SK-N-SH (cell line): ENCODE measurements around the gene OR6T1. TPM values are rescaled to one million over a fixed set of nuclear protein-coding genes. Genes with fewer than 3 reads are reported as not detected.

Experiments used
- CTCF ChIA-PET: fragments of 300-600, 350-600 bp; formaldehyde crosslinking; extraction: SDS; loops from one replicate; lab custom pipeline; 2021; lab: Yijun Ruan, JAX
- POLR2A ChIA-PET: fragments of 350-600 bp; sonication (Branson Sonifier 250); formaldehyde crosslinking; extraction: SDS; loops from one replicate; lab custom pipeline; 2020; ENCODE audit warnings: antibody characterized with exemption, inconsistent platforms; lab: Yijun Ruan, JAX
- DNase-seq: peaks from one replicate; pipeline ENCODE4 v3.0.0; 2012
- H2AFZ ChIP-seq: fragments of 200-600 bp; sonication (generic); 2 replicates; pipeline ENCODE4 v1.8.1; 2016; ENCODE audit warnings: antibody characterized with exemption, mild to moderate bottlenecking, low read depth
- H3F3A ChIP-seq: fragments of 200-600 bp; sonication (generic); replicated peaks from 2 replicates; pipeline ENCODE3; 2016; ENCODE audit warnings: antibody characterized with exemption, mild to moderate bottlenecking; ENCODE audit not compliant: insufficient read depth
- H3K27ac ChIP-seq, 2 experiments: fragments of 200-500 bp in 1 of 2; fragments of 200-600 bp in 1 of 2; sonication (Bioruptor generic) in 1 of 2; sonication (generic), shearing (Covaris generic) in 1 of 2; 2 replicates each; pipeline versions ENCODE4 v1.5.1 to v1.6.1; 2014 to 2016; ENCODE audit warnings: low read depth in 2 of 2, inconsistent platforms in 1 of 2, low read length in 1 of 2, mild to moderate bottlenecking in 1 of 2, mixed read lengths in 1 of 2
- H3K27me3 ChIP-seq: fragments of 200-600 bp; sonication (generic), shearing (Covaris generic); 2 replicates; pipeline ENCODE4 v1.6.1; 2016; ENCODE audit warnings: mixed run types; ENCODE audit not compliant: insufficient read depth
- H3K36me3 ChIP-seq, 2 experiments: fragments of 200-500 bp in 1 of 2; fragments of 200-600 bp in 1 of 2; sonication (Bioruptor generic) in 1 of 2; sonication (generic) in 1 of 2; replicated peaks in 1 of 2; 2 replicates each; pipeline versions ENCODE3 to v1.5.1; 2014 to 2016; ENCODE audit warnings: low read length in 1 of 2, mild to moderate bottlenecking in 1 of 2; ENCODE audit not compliant: insufficient read depth in 2 of 2, control insufficient read depth in 1 of 2
- H3K4me1 ChIP-seq, 2 experiments: fragments of 200-500 bp in 1 of 2; fragments of 200-600 bp in 1 of 2; sonication (Bioruptor generic) in 1 of 2; sonication (generic), shearing (Covaris generic) in 1 of 2; 2 replicates each; pipeline versions ENCODE4 v1.5.1 to v1.6.1; 2014 to 2016; ENCODE audit warnings: low read depth in 1 of 2, low read length in 1 of 2, mixed run types in 1 of 2; ENCODE audit not compliant: insufficient read depth in 2 of 2, control insufficient read depth in 1 of 2
- H3K4me2 ChIP-seq: fragments of 200-600 bp; sonication (generic), shearing (Covaris generic); 2 replicates; pipeline ENCODE4 v1.6.1; 2017; ENCODE audit warnings: mixed run types
- H3K4me3 ChIP-seq, 2 experiments: fragments of 200-500 bp in 1 of 2; fragments of 200-600 bp in 1 of 2; sonication (Bioruptor generic) in 1 of 2; sonication (generic), shearing (Covaris generic) in 1 of 2; 2 replicates each; pipeline versions ENCODE4 v1.5.1 to v1.8.1; 2014 to 2016; ENCODE audit warnings: low read depth in 2 of 2, inconsistent platforms in 1 of 2, low read length in 1 of 2, mild to moderate bottlenecking in 1 of 2, mixed read lengths in 1 of 2, moderate library complexity in 1 of 2
- H3K79me2 ChIP-seq: fragments of 200-600 bp; sonication (generic); 2 replicates; pipeline ENCODE4 v1.8.1; 2017; ENCODE audit warnings: mild to moderate bottlenecking; ENCODE audit not compliant: insufficient read depth
- H3K9ac ChIP-seq: fragments of 200-600 bp; sonication (generic); 2 replicates; pipeline ENCODE4 v1.6.1; 2017; ENCODE audit warnings: mixed run types
- H3K9me2 ChIP-seq: fragments of 200-600 bp; sonication (generic); 2 replicates; pipeline ENCODE4 v1.6.1; 2017; ENCODE audit warnings: mixed run types
- H3K9me3 ChIP-seq: fragments of 200-600 bp; sonication (generic); 2 replicates; pipeline ENCODE4 v1.6.1; 2017; ENCODE audit warnings: mixed run types, mild to moderate bottlenecking, moderate library complexity
- H4K20me1 ChIP-seq: fragments of 200-600 bp; sonication (generic); 2 replicates; pipeline ENCODE4 v1.6.1; 2017; ENCODE audit warnings: mild to moderate bottlenecking, mixed run types; ENCODE audit not compliant: insufficient read depth
- CHD2 ChIP-seq: fragments of 150-350 bp; IDR thresholded peaks from 2 replicates; pipeline ENCODE4 v1.6.1; 2018; ENCODE audit warnings: low read length; ENCODE audit not compliant: partially characterized antibody
- ELF1 ChIP-seq: IDR thresholded peaks from 2 replicates; pipeline ENCODE4 v1.4.0; 2012
- EP300 ChIP-seq, 2 experiments: IDR thresholded peaks; 2 replicates each; pipeline versions ENCODE4 v1.4.0 to v1.6.1; 2012; ENCODE audit warnings: borderline replicate concordance in 1 of 2, low read depth in 1 of 2, low read length in 1 of 2
- EZH2phosphoT487 ChIP-seq: fragments of 200-600 bp; sonication (generic); IDR thresholded peaks from 2 replicates; pipeline ENCODE4 v1.6.1; 2017; ENCODE audit warnings: low read depth, mixed run types, mild to moderate bottlenecking, antibody characterized with exemption, moderate library complexity, borderline replicate concordance
- FOSL2 ChIP-seq: IDR thresholded peaks from 2 replicates; pipeline ENCODE4 v1.4.0; 2012; ENCODE audit warnings: low read depth, mild to moderate bottlenecking, moderate library complexity, borderline replicate concordance
- FOXM1 ChIP-seq: IDR thresholded peaks from 2 replicates; pipeline ENCODE4 v1.4.0; 2012; ENCODE audit warnings: low read depth, mild to moderate bottlenecking
- JUND ChIP-seq: IDR thresholded peaks from 2 replicates; pipeline ENCODE4 v1.4.0; 2012
- MEF2A ChIP-seq: IDR thresholded peaks from 2 replicates; pipeline ENCODE4 v1.4.0; 2012; ENCODE audit warnings: low read depth, borderline replicate concordance
- MXI1 ChIP-seq: IDR thresholded peaks from 2 replicates; pipeline ENCODE4 v1.6.1; 2012; ENCODE audit warnings: mild to moderate bottlenecking, low read depth, low read length, improper control_type of control experiment
- NFIC ChIP-seq: IDR thresholded peaks from 2 replicates; pipeline ENCODE4 v1.4.0; 2012; ENCODE audit warnings: borderline replicate concordance
- RAD21 ChIP-seq: IDR thresholded peaks from 2 replicates; pipeline ENCODE4 v1.6.1; 2012; ENCODE audit warnings: mild to moderate bottlenecking, low read length
- RCOR1 ChIP-seq: fragments of 150-350 bp; IDR thresholded peaks from 2 replicates; pipeline ENCODE4 v1.6.1; 2017; ENCODE audit warnings: antibody characterized with exemption, low read length
- SMC3 ChIP-seq: IDR thresholded peaks from 2 replicates; pipeline ENCODE4 v1.6.1; 2012; ENCODE audit warnings: low read depth, low read length, improper control_type of control experiment
- YY1 ChIP-seq: IDR thresholded peaks from 2 replicates; pipeline ENCODE4 v1.4.0; 2012; ENCODE audit warnings: low read depth, mild to moderate bottlenecking
- WGBS: methylation state at CpG from one replicate; pipeline ENCODE4 v1.1.6; 2017; ENCODE audit warnings: low lambda C conversion rate; 5-methylcytosine and 5-hydroxymethylcytosine counted together
- polyA plus RNA-seq, 3 experiments: library from polyadenylated mRNA; depleted of rRNA; stranded (reverse); fragments of >200 nt; gene quantifications; 2 replicates each; pipeline ENCODE4 v1.2.3, GENCODE V29; 2012
- TF ChIP-seq, protein P1 (sequence below): IDR thresholded peaks from 2 replicates; pipeline ENCODE4 v1.4.0; 2012; ENCODE audit warnings: low read depth, borderline replicate concordance
- TF ChIP-seq, protein P2 (sequence below): fragments of 150-350 bp; IDR thresholded peaks from 2 replicates; pipeline ENCODE4 v1.6.1; 2016; ENCODE audit warnings: mild to moderate bottlenecking, low read depth, low read length
- TF ChIP-seq, protein P3 (sequence below): fragments of 150-350 bp; IDR thresholded peaks from 2 replicates; pipeline ENCODE4 v1.6.1; 2017; ENCODE audit warnings: antibody characterized with exemption, low read length, low read depth, borderline replicate concordance
- TF ChIP-seq, protein P4 (sequence below): fragments of 200-600 bp; sonication (generic); IDR thresholded peaks from 2 replicates; pipeline ENCODE4 v1.6.1; 2017; ENCODE audit warnings: antibody characterized with exemption, mild to moderate bottlenecking, moderate library complexity
- TF ChIP-seq, protein P5 (sequence below): IDR thresholded peaks from 2 replicates; pipeline ENCODE4 v1.6.1; 2012; ENCODE audit warnings: mild to moderate bottlenecking, low read depth, low read length, moderate library complexity

OR6T1 gene
- polyA plus RNA-seq, 1 of the 3 experiments (the other 2 are of a cell fraction) = not detected

DNA sequence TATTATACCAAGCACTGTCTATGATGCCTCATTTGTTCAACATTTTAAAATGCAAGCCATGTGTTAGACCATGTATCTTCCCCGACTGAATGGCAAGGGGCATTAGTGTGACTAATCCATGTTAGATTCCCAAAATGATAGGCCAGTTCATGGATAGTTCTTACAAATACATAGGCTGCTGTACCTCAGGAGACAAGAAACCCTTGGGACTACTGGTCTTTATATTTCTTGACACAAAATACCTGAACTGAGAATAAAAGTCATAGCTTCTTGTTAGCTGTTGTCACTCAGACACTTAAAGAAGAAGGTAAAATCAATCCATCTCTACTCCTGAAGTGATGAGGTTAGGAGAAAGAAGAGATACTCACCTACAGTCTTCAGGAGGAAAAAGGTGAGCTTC lies 41.8 kb downstream of the OR6T1 start, which contains the start of gene OR8D4 (continued):
- TF ChIP-seq, protein P1, sequence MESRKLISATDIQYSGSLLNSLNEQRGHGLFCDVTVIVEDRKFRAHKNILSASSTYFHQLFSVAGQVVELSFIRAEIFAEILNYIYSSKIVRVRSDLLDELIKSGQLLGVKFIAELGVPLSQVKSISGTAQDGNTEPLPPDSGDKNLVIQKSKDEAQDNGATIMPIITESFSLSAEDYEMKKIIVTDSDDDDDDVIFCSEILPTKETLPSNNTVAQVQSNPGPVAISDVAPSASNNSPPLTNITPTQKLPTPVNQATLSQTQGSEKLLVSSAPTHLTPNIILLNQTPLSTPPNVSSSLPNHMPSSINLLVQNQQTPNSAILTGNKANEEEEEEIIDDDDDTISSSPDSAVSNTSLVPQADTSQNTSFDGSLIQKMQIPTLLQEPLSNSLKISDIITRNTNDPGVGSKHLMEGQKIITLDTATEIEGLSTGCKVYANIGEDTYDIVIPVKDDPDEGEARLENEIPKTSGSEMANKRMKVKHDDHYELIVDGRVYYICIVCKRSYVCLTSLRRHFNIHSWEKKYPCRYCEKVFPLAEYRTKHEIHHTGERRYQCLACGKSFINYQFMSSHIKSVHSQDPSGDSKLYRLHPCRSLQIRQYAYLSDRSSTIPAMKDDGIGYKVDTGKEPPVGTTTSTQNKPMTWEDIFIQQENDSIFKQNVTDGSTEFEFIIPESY = no peak

DNA sequence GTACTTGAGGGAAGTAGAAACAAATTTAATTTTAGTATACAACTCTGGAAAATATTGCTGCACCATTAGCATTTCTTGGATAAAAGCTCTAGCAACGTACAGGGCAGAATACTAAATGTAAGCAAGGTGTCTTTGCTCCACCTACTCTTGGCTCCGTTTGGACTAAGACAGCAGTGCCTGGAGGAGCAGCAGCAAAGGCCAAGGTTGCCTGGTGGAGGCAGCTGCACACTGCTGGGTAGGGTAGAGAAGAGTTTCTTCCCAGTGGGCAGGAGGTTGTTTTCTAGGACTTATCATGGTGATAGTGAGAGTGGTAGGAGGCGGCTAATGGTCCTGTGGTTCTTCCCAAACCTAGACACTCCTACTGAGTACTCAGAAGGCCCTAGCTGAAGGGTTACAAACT lies 43.8 kb downstream of the OR6T1 start:
- CTCF ChIA-PET = no interaction called here
- Histone ChIP-seq H3K9me2 (no peaks in the 10 kb centered on the region), H3K9me3 (no peaks in the 10 kb centered on the region), H2AFZ (no peak overlapping the region), H3K79me2 (no peaks in the 10 kb centered on the region), H3K9ac (no peak overlapping the region), H3K36me3 (no peaks in the 10 kb centered on the region), H3K27ac (no peak overlapping the region), H3K4me1 (no peaks in the 10 kb centered on the region), H3K27me3 (no peaks in the 10 kb centered on the region), H3K4me2 (no peak overlapping the region), H4K20me1 (no peaks in the 10 kb centered on the region), H3F3A (no peaks in the 10 kb centered on the region), H3K4me3 (no peak overlapping the region)
- no peak for DNase-seq
- POLR2A ChIA-PET = no interaction called here
- WGBS = 5% methylated on average over 3 of the region's 3 CpGs
- TF ChIP-seq JUND = no peak
- TF ChIP-seq ELF1 = no peak
- no peak for TF ChIP-seq MXI1
- TF ChIP-seq RCOR1 = no peak
- TF ChIP-seq, protein P2, sequence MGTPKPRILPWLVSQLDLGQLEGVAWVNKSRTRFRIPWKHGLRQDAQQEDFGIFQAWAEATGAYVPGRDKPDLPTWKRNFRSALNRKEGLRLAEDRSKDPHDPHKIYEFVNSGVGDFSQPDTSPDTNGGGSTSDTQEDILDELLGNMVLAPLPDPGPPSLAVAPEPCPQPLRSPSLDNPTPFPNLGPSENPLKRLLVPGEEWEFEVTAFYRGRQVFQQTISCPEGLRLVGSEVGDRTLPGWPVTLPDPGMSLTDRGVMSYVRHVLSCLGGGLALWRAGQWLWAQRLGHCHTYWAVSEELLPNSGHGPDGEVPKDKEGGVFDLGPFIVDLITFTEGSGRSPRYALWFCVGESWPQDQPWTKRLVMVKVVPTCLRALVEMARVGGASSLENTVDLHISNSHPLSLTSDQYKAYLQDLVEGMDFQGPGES = no peak
- TF ChIP-seq EZH2phosphoT487 = no peak
- TF ChIP-seq, protein P3, sequence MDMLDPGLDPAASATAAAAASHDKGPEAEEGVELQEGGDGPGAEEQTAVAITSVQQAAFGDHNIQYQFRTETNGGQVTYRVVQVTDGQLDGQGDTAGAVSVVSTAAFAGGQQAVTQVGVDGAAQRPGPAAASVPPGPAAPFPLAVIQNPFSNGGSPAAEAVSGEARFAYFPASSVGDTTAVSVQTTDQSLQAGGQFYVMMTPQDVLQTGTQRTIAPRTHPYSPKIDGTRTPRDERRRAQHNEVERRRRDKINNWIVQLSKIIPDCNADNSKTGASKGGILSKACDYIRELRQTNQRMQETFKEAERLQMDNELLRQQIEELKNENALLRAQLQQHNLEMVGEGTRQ = no peak
- no peak for TF ChIP-seq MEF2A
- TF ChIP-seq RAD21 = no peak
- TF ChIP-seq EP300 (IDR thresholded peaks at IDR 0.05; ENCODE audit: borderline replicate concordance in 1 of 2, low read depth in 1 of 2, low read length in 1 of 2) = no peak
- TF ChIP-seq NFIC = no peak
- no peak for TF ChIP-seq YY1
- TF ChIP-seq SMC3 = no peak
- TF ChIP-seq, protein P4, sequence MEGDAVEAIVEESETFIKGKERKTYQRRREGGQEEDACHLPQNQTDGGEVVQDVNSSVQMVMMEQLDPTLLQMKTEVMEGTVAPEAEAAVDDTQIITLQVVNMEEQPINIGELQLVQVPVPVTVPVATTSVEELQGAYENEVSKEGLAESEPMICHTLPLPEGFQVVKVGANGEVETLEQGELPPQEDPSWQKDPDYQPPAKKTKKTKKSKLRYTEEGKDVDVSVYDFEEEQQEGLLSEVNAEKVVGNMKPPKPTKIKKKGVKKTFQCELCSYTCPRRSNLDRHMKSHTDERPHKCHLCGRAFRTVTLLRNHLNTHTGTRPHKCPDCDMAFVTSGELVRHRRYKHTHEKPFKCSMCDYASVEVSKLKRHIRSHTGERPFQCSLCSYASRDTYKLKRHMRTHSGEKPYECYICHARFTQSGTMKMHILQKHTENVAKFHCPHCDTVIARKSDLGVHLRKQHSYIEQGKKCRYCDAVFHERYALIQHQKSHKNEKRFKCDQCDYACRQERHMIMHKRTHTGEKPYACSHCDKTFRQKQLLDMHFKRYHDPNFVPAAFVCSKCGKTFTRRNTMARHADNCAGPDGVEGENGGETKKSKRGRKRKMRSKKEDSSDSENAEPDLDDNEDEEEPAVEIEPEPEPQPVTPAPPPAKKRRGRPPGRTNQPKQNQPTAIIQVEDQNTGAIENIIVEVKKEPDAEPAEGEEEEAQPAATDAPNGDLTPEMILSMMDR = no peak
- no peak for TF ChIP-seq CHD2
- TF ChIP-seq, protein P5, sequence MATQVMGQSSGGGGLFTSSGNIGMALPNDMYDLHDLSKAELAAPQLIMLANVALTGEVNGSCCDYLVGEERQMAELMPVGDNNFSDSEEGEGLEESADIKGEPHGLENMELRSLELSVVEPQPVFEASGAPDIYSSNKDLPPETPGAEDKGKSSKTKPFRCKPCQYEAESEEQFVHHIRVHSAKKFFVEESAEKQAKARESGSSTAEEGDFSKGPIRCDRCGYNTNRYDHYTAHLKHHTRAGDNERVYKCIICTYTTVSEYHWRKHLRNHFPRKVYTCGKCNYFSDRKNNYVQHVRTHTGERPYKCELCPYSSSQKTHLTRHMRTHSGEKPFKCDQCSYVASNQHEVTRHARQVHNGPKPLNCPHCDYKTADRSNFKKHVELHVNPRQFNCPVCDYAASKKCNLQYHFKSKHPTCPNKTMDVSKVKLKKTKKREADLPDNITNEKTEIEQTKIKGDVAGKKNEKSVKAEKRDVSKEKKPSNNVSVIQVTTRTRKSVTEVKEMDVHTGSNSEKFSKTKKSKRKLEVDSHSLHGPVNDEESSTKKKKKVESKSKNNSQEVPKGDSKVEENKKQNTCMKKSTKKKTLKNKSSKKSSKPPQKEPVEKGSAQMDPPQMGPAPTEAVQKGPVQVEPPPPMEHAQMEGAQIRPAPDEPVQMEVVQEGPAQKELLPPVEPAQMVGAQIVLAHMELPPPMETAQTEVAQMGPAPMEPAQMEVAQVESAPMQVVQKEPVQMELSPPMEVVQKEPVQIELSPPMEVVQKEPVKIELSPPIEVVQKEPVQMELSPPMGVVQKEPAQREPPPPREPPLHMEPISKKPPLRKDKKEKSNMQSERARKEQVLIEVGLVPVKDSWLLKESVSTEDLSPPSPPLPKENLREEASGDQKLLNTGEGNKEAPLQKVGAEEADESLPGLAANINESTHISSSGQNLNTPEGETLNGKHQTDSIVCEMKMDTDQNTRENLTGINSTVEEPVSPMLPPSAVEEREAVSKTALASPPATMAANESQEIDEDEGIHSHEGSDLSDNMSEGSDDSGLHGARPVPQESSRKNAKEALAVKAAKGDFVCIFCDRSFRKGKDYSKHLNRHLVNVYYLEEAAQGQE = no peak
- TF ChIP-seq FOXM1 = no peak
- no peak for TF ChIP-seq FOSL2
